ENCODE data around the gene PRR15. TPM values are rescaled to one million over a fixed set of nuclear protein-coding genes. Genes with fewer than 3 reads are reported as not detected.

Gene PRR15
- total RNA-seq, 1 donor from 2014 or later = 0.77 TPM

DNA sequence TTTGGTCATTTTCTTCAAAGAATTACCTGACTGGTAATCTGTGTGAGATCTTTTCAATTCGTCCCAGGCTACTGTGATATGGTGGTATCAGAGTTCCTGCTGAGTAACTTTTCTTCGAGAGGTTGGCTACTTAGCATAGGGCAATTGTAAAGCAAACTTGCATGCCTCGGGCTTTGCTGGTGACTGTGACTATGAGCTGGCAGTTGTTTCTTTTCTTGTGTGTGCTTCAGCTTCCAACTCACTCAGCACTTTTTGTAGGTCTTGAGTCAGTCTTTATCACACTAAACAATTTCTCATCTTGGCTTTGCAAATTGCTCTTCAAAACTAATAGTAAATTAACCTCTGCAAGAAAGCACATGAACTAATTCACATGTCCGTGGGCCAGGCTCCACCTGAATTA is 44.3 kb downstream of the PRR15 start:
- Histone ChIP-seq H3K79me2 (ENCODE audit: low read depth) (no peaks in the 10 kb centered on the region), H2AFZ (replicated peaks) (no peak overlapping the region), H3K4me1 (peaks cover 8% of the 10 kb centered on the region), H3K4me2 (no peak overlapping the region), H4K20me1 (ENCODE audit: low read depth) (no peaks in the 10 kb centered on the region), H3K9me3 (ENCODE audit: low read depth) (no peaks in the 10 kb centered on the region), H3K9ac (no peak overlapping the region), H3K36me3 (no peaks in the 10 kb centered on the region), H3K4me3 (no peak overlapping the region), H3K27ac (no peak overlapping the region), H3F3A (ENCODE audit: low read depth) (peaks cover 7% of the 10 kb centered on the region), H3K27me3 (no peaks in the 10 kb centered on the region)
- no peak for DNase-seq (ENCODE audit: low spot score)
- no peaks in the 10 kb centered on the region for H3K9me3 Mint-ChIP-seq
- TF ChIP-seq EZH2phosphoT487 (IDR thresholded peaks at IDR 0.05) (no peak), EZH2 (IDR thresholded peaks at IDR 0.05) (no peak)
- TF ChIP-seq, protein P1, sequence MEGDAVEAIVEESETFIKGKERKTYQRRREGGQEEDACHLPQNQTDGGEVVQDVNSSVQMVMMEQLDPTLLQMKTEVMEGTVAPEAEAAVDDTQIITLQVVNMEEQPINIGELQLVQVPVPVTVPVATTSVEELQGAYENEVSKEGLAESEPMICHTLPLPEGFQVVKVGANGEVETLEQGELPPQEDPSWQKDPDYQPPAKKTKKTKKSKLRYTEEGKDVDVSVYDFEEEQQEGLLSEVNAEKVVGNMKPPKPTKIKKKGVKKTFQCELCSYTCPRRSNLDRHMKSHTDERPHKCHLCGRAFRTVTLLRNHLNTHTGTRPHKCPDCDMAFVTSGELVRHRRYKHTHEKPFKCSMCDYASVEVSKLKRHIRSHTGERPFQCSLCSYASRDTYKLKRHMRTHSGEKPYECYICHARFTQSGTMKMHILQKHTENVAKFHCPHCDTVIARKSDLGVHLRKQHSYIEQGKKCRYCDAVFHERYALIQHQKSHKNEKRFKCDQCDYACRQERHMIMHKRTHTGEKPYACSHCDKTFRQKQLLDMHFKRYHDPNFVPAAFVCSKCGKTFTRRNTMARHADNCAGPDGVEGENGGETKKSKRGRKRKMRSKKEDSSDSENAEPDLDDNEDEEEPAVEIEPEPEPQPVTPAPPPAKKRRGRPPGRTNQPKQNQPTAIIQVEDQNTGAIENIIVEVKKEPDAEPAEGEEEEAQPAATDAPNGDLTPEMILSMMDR (IDR thresholded peaks at IDR 0.05) = no peak
- H3K36me3 Mint-ChIP-seq = no peaks in the 10 kb centered on the region
- no peak overlapping the region for H3K27ac Mint-ChIP-seq
- H3K4me3 Mint-ChIP-seq = no peak overlapping the region
- H3K27me3 Mint-ChIP-seq (ENCODE audit: insufficient read depth, low read depth) = no peaks in the 10 kb centered on the region
- peaks cover 22% of the 10 kb centered on the region for H3K4me1 Mint-ChIP-seq

DNA sequence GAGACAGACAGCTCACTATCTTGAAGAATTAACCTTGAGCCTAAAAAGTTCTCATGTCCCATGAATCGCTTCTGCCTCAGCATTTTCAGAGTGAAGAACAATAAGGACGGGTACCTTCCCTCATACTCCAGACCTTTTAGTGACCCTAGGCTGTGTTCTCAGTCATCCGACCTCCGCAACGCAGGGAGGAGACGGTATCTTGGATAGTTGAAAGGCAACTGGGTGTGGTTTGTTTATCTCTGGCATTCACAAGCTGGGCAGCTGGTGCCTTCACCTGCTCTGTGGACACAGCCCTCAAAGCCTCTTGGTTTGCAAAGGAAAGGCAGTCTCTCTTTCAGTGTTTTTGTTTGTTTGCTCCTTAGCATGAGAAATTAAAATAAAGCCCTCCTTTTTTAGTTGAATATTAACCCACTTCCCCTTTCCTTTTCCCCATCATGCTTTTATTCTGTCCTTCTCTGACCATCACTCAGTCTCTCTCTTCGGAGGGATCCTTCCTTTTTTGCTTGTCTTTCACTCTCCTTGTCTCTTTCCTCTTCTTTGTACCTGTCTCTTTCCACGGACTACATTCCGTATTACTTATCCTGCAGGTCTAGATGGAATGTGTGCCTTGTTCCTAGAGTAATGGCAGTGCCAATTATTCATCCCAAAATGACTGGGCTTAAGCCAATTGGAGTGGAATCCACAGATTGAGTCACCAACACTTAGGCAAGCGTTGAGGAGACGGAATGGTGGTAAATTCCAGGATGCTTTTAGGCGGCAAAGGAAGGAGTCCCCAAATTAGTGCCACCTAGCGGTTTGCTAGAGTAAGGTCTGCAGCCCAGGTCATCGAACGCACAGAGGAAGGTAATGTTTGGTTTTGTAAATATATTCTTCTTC is 45.8 kb downstream of the PRR15 start:
- DNase-seq (ENCODE audit: low spot score) = peak; percentile 67
- Histone ChIP-seq H3K4me2 (no peak overlapping the region), H2AFZ (replicated peaks) (no peak overlapping the region), H3F3A (ENCODE audit: low read depth) (peaks cover 12% of the 10 kb centered on the region), H3K36me3 (no peaks in the 10 kb centered on the region), H3K9ac (no peak overlapping the region), H3K27me3 (no peaks in the 10 kb centered on the region), H3K27ac (no peak overlapping the region), H3K4me1 (peaks cover 11% of the 10 kb centered on the region), H3K9me3 (ENCODE audit: low read depth) (no peaks in the 10 kb centered on the region), H3K79me2 (ENCODE audit: low read depth) (no peaks in the 10 kb centered on the region), H4K20me1 (ENCODE audit: low read depth) (no peaks in the 10 kb centered on the region), H3K4me3 (no peak overlapping the region)
- peaks cover 25% of the 10 kb centered on the region for H3K4me1 Mint-ChIP-seq
- H3K4me3 Mint-ChIP-seq = no peak overlapping the region
- no peak overlapping the region for H3K27ac Mint-ChIP-seq
- H3K9me3 Mint-ChIP-seq = no peaks in the 10 kb centered on the region
- TF ChIP-seq, protein P1 (IDR thresholded peaks at IDR 0.05) = peak; percentile 84
- no peak for TF ChIP-seq EZH2phosphoT487 (IDR thresholded peaks at IDR 0.05)
- H3K27me3 Mint-ChIP-seq (ENCODE audit: insufficient read depth, low read depth) = no peaks in the 10 kb centered on the region
- H3K36me3 Mint-ChIP-seq = peaks cover 2% of the 10 kb centered on the region

DNA sequence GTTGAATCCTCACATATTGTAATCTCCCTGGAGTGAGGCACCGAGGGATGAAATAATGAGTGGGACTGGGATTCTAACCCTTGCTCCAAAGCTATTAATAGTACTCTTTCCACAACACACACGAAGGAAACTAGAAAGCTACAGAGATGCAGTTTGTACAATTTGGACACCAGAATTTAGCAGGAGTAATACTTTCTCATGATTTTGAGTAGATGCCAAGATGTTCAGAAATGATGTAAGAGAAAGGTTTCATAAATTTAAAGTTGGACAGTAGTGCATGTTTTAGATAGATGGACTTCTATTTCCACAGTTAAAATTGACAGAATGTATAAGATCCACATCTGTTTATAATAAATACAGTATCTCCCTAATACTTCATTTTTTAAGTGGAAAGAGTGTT is 46.5 kb downstream of the PRR15 start:
- no peaks in the 10 kb centered on the region for H4K20me1 ChIP-seq (ENCODE audit: low read depth)

More for the DNA sequence above, 46.5 kb downstream of the PRR15 start:
- Histone ChIP-seq H3K4me1 (peaks cover 11% of the 10 kb centered on the region), H2AFZ (replicated peaks) (no peak overlapping the region), H3K79me2 (ENCODE audit: low read depth) (no peaks in the 10 kb centered on the region), H3K27me3 (no peaks in the 10 kb centered on the region), H3F3A (ENCODE audit: low read depth) (peaks cover 12% of the 10 kb centered on the region), H3K27ac (no peak overlapping the region), H3K4me3 (no peak overlapping the region), H3K9ac (no peak overlapping the region), H3K4me2 (no peak overlapping the region), H3K9me3 (ENCODE audit: low read depth) (no peaks in the 10 kb centered on the region), H3K36me3 (no peaks in the 10 kb centered on the region)
- no peak overlapping the region for H3K27ac Mint-ChIP-seq
- TF ChIP-seq EZH2phosphoT487 (IDR thresholded peaks at IDR 0.05) (no peak), EZH2 (IDR thresholded peaks at IDR 0.05) (no peak)
- H3K4me3 Mint-ChIP-seq = no peak overlapping the region
- H3K27me3 Mint-ChIP-seq (ENCODE audit: insufficient read depth, low read depth) = no peaks in the 10 kb centered on the region
- H3K4me1 Mint-ChIP-seq = peaks cover 25% of the 10 kb centered on the region
- no peak for DNase-seq (ENCODE audit: low spot score)
- peaks cover 4% of the 10 kb centered on the region for H3K36me3 Mint-ChIP-seq
- no peaks in the 10 kb centered on the region for H3K9me3 Mint-ChIP-seq

All from neural progenitor cell (in vitro differentiated cells).